HTERT RPE-1 (cell line): Measurements from ENCODE around the gene CARD11.
"Not testable (repeated sequence)": the region's sequence is repeated elsewhere in the genome, so short reads cannot be mapped to it uniquely, and the experiment has no call there.

ENCODE experiments used
- in situ Hi-C: fragments of 300-500 bp; cut with MboI; formaldehyde crosslinking; loops from 4 replicates; pipeline ENCODE4 v1.14.3; 2020; ENCODE audit warnings: low sequenced_read_pairs

CARD11 gene

GRCh38 chr7:3065724-3066143 is 22.1 kb upstream of the CARD11 start:
- in situ Hi-C loops, result no loop called here

GRCh38 chr7:3064067-3064466 is 20.4 kb upstream of the CARD11 start:
- in situ Hi-C loops, result no loop called here

GRCh38 chr7:3063016-3063753 is 19.5 kb upstream of the CARD11 start:
- in situ Hi-C loops, result no loop called here

GRCh38 chr7:3057066-3057420 is 13.4 kb upstream of the CARD11 start:
- in situ Hi-C loops, result no loop called here

GRCh38 chr7:3056234-3057065 is 12.8 kb upstream of the CARD11 start:
- in situ Hi-C loops, result no loop called here

- in situ Hi-C loops, result no loop called here
Observed at GRCh38 chr7:3055626-3056025, 12.0 kb upstream of the CARD11 start.

- in situ Hi-C loops, result no loop called here
Observed at GRCh38 chr7:3042861-3043489, 692 bp downstream of the CARD11 start.

- in situ Hi-C loops, result no loop called here
Observed at GRCh38 chr7:3041986-3042675, 1.5 kb downstream of the CARD11 start.

GRCh38 chr7:3039787-3040186 is 3.9 kb downstream of the CARD11 start:
- in situ Hi-C loops, result no loop called here

GRCh38 chr7:3038011-3038410 is 5.7 kb downstream of the CARD11 start:
- in situ Hi-C loops, result not testable (repeated sequence)

- in situ Hi-C loops, result no loop called here
Observed at GRCh38 chr7:3037259-3037658, 6.4 kb downstream of the CARD11 start.

GRCh38 chr7:3034591-3035150 is 9.0 kb downstream of the CARD11 start:
- in situ Hi-C loops, result no loop called here

- in situ Hi-C loops, result no loop called here
Observed at GRCh38 chr7:3033581-3033980, 10.1 kb downstream of the CARD11 start.

- in situ Hi-C loops, result no loop called here
Observed at GRCh38 chr7:3033136-3033535, 10.5 kb downstream of the CARD11 start.

GRCh38 chr7:3032256-3032655 is 11.4 kb downstream of the CARD11 start:
- in situ Hi-C loops, result no loop called here

GRCh38 chr7:3029138-3029537 is 14.5 kb downstream of the CARD11 start:
- in situ Hi-C loops, result no loop called here

- in situ Hi-C loops, result no loop called here
Observed at GRCh38 chr7:3028758-3029093, 14.9 kb downstream of the CARD11 start.

- in situ Hi-C loops, result no loop called here
Observed at GRCh38 chr7:3028071-3028757, 15.5 kb downstream of the CARD11 start.

- in situ Hi-C loops, result no loop called here
Observed at GRCh38 chr7:3027005-3027845, 16.4 kb downstream of the CARD11 start.

GRCh38 chr7:3025616-3026015 is 18.1 kb downstream of the CARD11 start:
- in situ Hi-C loops, result no loop called here
